ENCODE data around the gene TCF12. TPM values are rescaled to one million over a fixed set of nuclear protein-coding genes. Genes with fewer than 3 reads are reported as not detected.

Gene TCF12
- total and polyA plus RNA-seq, 2 of the 8 experiments (the other 6 are each of a cell fraction or from before 2014, with no cell fraction given) = 85.8 to 101 TPM

DNA sequence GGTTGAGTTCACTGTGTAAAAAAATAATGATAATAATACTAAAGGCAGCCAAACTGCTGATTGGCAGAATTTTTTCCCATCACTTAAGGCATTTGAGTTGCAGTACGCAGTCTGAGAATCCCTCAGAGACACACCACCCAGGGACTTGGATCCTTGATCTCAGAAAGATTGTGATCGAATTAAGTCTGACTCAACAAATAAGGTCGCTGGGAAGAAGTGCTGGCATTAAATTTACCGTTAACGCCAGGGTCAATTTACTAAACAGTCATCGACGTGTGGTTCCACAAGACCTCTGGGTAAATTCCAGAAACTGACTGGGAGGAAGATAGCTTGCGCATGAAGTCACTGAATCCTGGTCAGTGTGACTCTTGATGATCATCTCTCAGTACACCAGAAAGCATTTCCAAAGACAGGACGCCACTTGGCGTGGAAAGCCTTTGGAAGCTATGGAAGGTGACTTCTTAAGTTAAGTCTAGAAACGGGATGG, 409.6 kb downstream of the TCF12 start (continued):
- TF ChIP-seq, protein P1, sequence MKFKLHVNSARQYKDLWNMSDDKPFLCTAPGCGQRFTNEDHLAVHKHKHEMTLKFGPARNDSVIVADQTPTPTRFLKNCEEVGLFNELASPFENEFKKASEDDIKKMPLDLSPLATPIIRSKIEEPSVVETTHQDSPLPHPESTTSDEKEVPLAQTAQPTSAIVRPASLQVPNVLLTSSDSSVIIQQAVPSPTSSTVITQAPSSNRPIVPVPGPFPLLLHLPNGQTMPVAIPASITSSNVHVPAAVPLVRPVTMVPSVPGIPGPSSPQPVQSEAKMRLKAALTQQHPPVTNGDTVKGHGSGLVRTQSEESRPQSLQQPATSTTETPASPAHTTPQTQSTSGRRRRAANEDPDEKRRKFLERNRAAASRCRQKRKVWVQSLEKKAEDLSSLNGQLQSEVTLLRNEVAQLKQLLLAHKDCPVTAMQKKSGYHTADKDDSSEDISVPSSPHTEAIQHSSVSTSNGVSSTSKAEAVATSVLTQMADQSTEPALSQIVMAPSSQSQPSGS (IDR thresholded peaks at IDR 0.05; ENCODE audit: low read length) = no peak
- TF ChIP-seq JUN (IDR thresholded peaks at IDR 0.05; ENCODE audit: low read depth, low read length) = no peak
- TF ChIP-seq CBX5 (IDR thresholded peaks at IDR 0.05; ENCODE audit: low read depth, low read length) = no peak
- TF ChIP-seq TBP (IDR thresholded peaks at IDR 0.05; ENCODE audit: low read depth, low read length) = no peak
- TF ChIP-seq YY1 (IDR thresholded peaks at IDR 0.05; ENCODE audit: low read depth, low read length) = no peak
- TF ChIP-seq CREB1 (IDR thresholded peaks at IDR 0.05) = no peak
- no peak for TF ChIP-seq KDM1A (IDR thresholded peaks at IDR 0.05; ENCODE audit: borderline replicate concordance, low read length)
- no peak for TF ChIP-seq ASH2L (IDR thresholded peaks at IDR 0.05; ENCODE audit: low read length)
